Inferior parietal cortex (tissue), 1 donor: ENCODE results near the gene RTTN.

Source experiments
- DNase-seq: peaks from one replicate; pipeline ENCODE4 v3.0.0-alpha.2; 2016; ENCODE audit errors: extremely low spot score

The RTTN gene

DNA sequence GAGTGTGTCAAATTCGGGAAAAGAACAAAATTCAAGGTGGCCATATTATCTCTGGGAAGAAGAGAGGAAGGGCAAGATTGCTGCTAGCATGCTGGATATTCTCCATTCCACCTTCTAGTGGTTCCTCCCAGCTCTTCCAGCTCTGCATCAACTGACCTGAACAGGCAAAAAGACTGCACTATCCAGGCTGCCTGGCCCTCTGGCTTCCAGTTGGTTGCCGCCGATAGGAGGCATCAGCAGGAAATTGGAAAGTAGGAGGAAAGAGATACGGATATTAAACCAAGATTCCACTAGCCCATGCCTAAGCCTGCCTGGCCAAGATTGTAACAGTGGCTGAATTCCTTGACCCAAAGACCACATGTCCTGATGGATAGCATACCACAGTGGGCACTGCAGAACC is 1.7 kb upstream of the RTTN start:
- no peak for DNase-seq

DNA sequence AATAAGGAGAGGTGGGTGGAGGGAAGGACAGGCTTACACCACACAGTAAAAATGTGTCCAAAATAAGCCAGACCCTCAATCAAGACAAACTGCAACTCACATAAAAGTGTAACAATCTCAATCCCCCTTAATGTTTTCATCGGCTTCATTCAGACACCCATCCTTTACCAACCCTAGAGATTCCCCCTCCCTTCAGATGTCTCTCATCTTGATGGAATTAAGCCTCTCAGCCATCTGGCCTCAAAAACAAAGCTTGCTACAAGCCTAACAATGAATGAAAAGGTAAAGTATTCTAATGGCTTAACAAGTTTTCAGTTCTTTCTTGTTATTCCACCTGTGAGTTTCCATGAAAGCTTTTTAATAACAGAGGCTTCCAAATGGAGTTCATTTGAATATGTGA is 5.2 kb downstream of the RTTN start:
- DNase-seq: no peak

DNA sequence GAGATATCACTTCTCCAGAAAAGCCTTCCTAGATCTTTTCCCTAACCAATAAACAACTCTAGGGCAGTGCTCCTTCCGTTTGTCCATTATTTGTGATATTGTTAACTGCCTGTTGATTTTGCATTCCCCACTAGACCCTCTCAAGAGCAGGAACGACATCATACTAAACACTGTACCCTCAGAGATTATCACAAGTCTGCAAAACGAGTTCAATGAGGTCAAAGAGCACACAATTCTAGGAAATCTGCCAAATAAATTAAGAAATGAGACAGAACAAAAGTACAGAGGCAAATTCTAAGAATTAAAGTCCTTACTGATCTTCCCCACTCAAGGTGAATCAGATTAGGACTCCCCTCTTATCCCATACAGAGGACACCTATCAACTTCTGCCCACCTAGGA is 7.6 kb downstream of the RTTN start:
- no peak for DNase-seq

DNA sequence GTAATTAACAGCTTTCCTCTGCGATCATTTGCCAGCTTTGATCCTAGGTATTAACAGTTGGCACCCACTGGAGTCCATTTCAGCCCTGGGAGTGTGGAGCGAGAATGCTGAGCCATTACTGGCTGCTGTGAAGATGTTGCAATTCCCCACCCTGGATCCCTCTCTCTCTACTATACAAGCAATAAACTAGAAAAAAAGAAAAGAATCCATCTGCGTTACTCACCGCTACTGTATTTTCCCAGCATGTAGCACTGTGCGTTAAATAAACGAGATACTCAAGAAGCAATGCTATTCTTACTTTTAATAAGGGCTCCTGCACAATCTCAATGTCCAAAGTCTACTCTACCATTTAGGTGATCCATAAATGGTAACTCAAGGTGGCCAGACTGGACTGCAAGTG is 8.5 kb downstream of the RTTN start:
- no peak for DNase-seq

DNA sequence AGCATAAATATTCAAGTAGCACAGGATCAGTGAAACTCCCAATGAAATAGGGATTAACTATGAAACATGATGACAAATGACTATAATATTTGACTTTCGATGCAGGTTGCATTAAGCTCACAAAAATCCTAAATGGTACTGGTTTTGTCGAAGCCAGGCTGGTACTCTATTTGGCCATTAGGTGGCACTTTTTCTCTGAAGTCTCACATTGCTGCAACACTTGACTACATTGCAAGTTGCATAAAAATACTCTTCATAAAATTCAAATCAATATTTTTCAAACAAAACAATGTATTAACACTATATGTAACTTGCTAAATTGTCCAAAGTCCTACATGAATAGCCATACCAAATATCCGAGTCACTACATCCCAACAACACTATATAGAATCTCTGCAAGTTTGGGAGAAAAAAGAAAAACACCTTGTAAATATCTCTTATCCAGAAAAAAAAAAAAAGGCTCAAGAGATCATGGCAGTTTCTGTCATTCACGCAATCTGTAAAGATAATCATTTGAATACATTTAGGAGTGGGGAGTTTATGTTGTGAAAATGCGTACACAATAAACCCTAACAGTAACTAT is 9.5 kb downstream of the RTTN start:
- peak; percentile 82 for DNase-seq

DNA sequence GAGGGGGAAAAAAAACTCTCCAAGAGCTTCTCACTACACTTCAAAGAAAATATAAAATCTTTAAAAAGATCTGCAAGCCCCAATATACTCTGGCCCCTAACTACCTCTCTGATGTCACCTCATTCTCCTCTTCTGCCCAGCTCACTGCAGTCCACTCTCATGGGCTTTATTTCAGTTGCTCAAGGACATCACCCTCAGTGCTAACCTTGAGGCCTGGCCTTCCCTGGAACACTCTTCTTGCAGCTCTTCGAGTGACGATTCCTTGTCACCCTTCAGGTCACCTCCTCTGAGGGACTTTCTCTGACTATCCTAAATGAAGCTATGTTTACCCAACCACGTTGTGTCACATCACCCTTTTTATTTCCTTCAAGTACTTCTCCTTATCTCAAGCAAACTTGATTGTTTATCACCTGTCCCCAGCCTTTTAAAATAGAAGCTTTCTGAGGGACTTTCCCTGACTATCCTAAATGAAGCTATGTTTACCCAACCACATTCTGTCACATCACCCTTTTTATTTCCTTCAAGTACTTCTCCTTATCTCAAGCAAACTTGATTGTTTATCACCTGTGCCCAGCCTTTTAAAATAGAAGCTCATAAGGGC is 10.4 kb downstream of the RTTN start:
- DNase-seq: no peak

DNA sequence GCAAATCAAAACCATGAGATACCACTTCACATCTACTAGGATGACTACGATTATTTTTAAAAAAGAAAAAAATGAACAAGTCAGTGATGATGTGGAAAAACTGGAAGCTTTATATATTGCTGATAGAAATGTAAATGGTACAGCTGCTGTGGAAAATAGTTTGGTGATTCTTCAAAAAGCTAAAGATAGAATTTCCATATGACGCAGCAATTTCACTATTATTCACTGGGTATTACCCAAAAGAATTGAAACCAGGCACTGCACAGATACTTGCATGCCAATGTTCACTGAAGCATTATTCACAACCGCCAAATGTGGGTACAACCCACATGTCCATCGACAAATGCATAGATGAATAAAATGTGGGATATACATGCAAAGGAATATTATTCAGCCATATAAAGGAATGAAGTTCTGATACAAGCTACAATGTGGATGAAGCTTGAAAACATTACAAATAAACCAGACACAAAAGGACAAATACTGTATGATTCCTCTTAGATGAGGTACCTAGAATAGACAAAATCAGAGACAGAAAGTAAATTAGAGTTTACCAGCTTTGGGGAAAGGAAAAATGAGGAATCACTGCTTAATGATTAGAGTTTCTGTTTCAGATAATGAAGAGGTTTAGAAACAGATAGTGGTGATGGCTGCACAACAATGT is 11.1 kb downstream of the RTTN start:
- DNase-seq: no peak

DNA sequence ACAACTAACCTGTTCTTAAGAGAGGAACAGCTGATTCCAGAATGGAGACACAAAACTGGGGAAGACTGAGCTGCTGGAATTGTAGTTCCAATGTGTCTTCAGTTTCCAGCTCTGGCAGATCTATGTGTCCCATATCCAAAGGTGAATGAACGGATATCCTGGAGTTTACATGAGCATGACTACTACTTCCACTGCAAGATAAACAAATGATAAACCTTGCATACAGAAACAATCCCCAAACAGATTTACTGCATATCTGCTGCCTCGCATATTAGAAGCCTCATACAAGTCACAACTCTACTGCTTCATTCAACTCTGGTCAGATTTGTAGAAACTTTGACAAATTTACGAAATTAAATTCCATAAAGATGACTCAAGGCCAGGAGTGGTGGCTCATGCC is 15.0 kb downstream of the RTTN start:
- no peak for DNase-seq

DNA sequence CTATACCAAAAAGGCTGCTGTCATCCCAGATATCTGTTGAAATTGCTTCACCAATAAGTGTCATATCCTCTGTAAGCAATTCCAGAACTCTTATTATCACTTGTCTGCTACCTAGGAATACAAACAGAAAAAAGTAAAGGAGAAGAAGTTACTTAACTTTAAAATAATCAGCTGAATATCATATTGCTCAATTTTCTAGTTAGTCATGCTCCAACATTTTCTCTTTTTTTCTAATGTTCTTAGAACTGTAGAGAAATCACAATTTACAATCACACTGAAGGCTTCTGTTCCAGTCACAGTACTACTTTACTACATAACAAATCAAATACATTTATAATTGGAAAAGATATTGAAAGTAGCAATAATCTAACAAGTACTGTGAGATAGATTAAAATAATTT is 17.4 kb downstream of the RTTN start:
- no peak for DNase-seq

DNA sequence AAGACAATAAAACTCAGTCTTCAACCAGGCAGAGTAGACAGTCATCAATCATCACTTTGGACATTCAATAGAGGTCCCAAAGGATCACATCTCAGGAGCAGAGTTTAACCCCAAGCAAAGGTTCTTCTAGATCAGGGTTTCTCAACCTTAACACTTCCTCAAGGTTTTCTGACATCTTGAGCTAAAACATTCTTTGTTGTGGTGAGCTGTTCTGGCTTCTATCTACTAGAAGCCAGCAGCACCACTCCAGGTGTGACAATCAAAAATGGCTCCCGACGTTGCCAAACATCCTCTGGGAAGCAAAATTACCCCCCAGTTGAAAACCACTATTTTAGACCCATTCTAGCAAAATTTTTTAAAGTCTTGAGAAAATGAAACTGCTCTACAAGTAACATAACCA is 22.0 kb downstream of the RTTN start:
- no peak for DNase-seq

DNA sequence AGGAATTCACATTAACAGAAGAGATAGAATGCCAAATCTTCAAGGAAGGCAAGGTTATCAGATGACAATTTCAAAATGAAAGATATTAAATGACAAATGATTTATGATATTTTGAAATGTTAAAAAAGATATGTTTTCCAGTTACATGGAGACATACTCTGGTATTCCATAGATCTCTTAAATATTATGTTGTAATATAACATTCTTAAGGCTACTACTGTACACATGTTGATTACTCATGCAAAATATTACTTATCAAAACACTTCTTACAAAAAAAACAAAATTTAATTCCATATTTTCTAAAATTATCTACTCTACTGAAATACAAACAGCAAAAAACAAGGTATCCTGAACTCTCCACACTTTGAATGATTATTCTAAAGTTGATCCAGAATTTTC is 22.9 kb downstream of the RTTN start:
- no peak for DNase-seq

DNA sequence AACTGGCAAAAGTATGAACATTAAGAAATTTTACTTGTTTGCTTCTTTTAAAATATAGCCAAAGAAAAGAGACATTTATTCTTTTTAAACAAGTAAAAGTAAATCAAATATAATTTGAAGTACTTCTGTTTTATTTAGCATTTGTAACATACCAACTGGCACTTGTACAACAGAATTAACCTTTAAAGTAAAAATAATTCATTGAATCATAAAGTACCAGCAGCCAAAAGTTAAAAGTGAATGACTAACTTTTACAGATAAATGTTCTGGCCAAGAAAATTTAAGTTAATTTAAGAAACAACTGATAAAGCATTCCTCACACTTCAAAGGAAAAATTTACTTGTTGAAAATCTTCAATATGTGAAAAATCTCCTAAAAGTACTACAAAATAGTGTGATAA is 23.8 kb downstream of the RTTN start:
- DNase-seq: no peak

DNA sequence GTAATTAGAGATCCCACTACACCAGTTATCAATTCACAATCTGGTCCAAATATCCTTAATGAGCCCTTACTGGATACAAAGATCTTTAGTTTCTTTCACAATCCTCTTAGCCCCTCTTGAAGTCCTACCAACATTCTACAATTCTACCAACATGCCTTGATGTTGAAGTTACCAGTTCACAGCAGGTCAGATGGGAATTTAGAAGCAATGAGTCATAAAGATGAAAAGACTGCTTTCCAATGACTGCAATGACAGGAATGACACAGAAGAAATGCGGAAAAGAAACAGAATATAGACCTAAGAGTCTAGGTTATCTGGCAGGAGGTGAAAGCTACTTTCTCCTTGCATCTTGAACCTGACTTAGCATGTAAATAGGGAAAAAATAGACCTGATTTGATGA is 24.5 kb downstream of the RTTN start:
- DNase-seq: no peak

DNA sequence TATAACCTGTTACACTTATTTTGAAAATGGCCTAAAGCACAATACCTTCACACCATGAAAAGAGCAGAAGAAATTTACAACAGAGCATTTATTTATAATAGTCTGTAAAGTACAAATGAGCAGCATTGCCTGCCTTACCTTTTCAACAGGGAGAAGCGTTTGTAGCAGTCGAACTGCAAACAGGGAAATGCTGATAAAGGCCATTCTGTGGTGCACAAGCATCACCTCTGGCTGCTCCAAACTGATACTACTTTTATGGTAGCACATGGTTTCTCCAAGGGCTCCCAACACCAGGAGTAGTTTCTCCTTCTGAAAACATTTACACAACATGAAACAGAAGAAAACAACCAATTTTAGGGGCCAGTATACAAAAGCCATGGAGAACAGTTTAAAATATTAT is 28.9 kb downstream of the RTTN start:
- no peak for DNase-seq

DNA sequence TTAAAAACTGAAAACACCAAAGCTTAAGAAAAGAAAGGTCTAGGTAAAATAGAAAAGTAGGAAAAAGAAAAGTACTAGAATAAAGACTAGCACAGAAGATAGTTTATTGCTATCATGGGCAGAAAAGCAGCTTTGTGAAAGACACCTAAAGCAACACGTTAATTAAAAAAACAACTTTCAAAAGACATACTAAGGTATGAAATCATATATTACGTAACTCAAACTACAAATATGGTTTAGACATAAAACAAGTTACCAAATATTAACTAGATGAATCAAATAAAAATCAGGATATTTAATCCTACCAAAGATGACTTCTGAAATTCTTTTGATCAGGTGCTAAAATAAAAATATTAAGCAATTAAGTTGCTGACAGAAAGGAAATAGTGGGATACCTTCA is 30.3 kb downstream of the RTTN start:
- no peak for DNase-seq

DNA sequence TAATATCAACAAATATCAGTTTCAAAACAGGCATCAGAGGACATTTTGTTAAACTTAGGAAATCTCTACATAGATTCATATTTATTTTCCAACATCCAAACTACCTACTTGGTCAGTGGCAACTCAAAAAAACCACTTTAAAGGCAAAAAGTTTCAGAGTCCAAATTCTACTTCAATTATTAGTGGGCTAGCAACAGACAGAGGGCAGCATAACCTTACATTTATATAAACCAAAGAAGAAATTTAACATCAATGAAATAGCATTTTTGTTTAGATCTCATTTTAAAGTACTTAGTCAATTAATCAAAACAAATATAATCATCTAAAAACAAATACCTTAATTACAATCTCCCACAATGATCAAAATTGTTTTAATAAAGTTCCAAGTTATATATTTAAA is 33.3 kb downstream of the RTTN start:
- DNase-seq: no peak

DNA sequence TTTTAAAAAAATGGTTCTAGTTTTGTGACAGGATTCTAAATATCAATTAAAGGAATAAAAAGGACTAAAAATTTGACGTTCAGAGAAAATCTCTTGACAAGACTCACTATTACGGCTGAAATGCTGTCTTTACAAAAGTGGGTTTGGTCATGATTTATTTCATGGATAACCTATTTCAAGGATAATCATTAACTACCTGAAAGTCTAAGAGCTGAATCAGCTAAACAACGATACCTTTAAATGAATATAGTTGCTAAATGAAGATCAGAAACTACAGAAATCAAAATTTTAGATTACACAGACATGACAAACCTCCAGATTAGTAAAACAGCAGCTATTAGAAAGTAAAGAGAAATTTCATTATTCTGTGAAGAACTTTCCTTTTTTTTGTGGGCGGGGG is 35.7 kb downstream of the RTTN start:
- DNase-seq: no peak

DNA sequence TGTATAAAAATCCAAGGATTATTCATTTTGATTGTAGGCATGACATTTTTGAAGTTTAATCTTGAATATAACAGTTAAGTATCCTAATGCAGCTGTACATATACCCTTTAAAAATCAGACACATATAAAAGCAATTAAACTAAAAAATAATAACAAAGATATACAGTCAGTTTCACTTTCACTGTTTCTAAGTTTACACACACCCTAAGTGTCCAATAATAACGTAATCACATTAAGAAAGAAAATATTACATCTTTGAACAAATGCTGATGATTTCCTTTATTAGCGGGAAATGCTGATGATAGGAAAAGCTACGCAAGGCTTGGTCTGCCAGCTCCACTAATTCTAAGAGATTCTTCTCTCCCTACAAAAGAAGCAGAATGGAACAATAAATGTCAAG is 38.8 kb downstream of the RTTN start:
- DNase-seq: no peak

DNA sequence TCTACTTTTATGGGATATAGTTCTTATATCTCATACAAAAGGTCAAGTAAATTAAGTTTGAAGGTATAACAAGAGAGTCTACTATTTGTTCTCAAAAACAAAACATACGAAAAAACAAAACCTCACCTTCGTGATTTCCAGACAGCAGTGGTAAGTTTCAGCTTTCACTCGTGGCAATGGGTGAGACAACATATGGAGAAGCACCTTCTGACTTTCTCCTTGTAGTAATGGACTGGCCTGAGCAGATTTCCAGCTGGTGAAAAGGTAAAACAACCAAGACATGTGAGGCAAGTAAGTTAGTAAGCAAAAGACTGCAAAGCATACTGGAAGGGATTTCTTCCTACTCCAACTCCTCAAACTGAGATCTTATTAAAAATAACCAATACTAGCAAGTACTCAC is 39.6 kb downstream of the RTTN start:
- DNase-seq: no peak

DNA sequence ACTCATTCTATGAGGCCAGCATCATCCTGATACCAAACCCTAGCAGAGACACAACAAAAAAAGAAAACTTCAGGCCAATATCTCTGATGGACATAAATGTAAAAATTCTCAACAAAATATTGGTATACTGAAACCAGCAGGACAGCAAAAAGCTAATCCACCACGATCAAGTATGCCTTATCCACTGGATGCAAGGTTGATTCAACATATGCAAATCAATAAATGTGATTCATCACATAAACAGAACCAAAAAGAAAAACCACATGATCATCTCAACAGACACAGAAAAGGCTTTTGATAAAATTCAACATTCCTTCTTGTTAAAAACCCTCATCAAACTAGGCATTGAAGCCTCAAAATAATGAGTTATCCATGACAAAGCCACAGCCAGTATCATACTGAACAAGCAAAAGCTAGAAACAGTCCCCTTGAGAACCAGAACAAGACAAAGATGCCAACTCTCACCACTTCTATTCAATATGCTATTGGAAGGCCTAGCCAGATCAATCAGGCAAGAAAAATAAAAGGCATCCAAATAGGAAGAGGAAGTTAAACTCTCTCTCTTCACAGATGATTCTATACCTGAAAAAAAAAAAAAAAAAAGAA is 45.3 kb downstream of the RTTN start:
- DNase-seq: no peak

DNA sequence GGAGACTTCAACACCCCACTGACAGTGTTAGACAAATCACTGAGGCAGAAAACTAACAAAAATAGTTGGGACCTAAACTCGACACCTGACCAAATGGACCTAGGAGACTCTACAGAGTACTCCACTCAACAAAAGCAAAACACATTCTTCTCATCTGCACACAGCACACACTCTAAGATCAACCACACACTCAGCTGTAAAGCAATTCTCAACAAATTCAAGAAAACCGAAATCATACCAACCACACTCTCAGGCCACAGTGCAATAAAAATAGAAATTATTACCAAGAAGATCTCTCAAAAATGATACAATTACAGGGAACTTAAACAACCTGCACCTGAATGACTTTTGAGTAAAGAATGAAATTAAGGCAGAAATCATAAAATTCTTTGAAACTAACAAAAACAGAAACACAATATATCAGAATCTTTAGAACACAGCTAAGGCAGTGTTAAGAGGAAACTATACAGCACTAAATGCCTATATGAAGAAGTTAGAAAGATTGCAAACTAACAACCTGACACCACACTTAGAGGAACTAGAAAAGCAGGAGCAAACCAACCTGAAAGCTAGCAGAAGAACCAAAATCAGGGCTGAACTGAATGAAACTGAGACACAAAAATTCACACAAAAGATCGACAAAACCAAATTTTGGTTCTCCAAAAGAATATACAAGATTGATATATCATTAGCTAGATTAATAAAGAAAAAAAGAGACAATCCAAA is 46.3 kb downstream of the RTTN start:
- DNase-seq: no peak

DNA sequence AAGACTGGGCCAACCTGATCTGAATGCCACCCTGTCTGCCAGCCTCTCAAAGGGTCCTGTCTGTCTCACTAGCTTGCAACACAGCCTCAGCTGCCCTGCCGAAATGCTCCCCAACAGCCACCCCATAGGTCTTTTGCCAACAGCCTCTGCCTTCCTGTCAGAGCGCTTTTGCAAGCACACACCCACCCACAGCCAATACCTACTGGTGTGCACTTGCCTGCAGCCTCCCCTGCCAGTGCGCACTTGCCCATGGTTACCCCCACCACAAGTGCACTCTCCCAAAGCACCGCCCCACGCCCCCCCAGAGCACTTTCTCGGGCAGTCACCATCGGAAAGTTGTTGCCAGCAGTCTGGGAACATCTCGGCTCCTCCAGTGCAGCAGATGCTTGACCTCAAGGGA is 48.6 kb downstream of the RTTN start:
- DNase-seq: no peak
